Fibroblast of skin of abdomen (primary cell): ENCODE data around the gene ICAM1.
A peak's percentile ranks its signal among the peaks of the same experiment; 100 is the strongest.

Experiments used
- DNase-seq: peaks from one replicate; pipeline ENCODE4 v3.0.0-alpha.2; 2013

Gene ICAM1

DNA sequence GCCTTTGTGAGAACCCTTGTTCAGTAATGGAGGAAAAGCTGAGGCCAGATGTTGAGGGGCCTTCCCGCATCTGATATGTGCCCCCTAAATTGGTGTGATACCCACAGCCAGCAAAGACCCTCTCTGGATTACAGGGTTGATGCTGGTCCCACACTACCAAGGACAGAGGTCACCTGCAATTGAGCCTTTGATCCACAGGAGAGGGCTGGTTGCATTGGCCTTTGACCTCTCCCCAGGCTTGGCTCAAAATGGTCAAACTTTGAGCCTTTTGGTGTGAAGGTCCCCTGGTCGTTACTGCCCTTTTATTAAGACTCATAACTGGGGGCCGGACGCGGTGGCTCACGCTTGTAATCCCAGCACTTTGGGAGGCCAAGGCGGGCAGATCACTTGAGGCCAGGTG is 27.3 kb upstream of the ICAM1 start:
- DNase-seq = no peak

DNA sequence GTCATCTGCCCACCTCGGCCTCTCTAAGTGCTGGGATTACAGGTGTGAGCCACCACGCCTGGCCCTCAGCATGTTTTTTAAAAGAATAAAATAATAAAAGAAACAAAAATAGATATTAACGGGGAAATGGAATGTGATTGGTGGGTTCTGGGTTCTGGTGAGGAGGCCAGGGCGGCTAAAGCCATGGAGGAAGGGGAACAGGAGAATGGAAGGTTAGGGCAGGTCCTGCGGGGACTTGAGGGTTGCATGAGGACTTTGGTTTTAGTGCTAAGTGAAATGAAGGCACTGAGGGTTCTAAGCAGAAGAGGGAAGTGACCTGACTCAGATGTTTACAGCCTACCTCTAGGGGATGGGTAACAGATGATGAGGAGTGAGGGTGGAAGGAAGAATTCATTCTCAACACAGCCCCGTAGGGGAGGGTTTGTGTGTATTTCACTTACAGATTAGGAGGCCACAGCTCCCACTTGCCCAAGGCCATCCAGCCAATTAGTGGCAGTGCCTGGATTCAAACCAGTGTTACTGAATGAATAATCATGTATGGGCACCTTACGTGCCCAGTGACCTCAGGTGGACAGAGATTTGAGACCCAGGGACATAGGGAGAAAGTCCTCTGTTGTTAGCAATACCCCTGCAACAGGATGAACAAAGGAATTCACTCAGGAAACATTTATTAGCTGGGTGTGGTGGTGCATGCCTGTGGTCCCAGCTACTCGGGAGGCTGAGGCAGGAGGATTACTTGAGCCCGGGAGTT is 25.6 kb upstream of the ICAM1 start:
- no peak for DNase-seq

DNA sequence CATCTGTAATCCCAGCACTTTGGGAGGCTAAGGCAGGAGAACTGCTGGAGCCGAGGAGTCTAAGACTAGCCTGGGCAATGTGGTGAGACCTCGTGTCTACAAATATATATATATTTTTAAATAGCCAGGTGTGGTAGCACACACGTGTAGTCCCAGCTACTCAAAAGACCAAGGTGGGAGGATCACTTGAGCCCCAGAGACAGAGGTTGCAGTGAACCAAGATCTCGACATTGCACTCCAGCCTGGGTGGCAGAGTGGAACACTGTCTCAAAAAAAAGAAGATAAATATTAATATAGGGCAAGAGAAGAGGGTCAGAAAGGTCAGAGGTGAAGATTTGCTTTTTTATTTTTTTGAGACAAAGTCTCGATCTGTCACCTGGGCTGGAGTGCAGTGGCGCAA is 24.4 kb upstream of the ICAM1 start:
- no peak for DNase-seq

DNA sequence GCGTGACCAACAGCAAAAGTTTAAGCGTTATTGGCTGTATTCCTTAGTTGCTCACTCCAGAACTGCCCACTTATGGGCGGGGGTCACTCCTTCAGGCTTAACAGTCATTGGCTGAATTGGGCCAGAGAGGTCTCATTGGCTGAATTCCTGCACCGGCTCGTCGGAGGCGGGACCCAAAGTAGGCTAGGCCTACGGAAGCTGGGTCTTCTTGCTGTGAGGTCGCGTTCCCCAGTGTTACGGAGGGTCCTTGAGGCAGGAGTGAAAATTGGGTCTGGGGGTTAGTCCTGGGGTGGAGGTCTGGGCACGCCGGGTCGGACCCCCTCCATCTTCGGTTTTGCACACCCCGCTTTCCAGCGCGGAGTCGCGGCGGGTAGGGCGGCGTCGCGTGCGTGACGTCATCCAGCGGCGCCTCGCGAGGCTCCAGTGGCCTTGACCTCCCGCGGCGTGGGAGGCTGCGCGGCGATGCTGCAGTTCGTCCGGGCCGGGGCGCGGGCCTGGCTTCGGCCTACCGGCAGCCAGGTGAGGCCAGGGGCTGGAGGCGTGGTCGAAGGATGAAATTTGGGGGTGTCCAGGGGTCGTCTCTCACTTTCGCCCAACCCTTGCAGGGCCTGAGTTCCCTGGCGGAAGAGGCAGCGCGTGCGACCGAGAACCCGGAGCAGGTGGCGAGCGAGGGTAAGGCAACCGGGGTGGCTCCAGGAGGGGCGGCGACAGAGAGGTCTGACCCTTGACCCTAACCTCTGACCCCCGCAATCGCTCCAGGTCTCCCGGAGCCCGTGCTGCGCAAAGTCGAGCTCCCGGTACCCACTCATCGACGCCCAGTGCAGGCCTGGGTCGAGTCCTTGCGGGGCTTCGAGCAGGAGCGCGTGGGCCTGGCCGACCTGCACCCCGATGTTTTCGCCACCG is 18.9 kb upstream of the ICAM1 start, which contains the start of gene MRPL4:
Gene MRPL4, plus strand, starts transcription at position 423 of the 903 bp plus-strand sequence. Its CDS starts 40 bp downstream, at position 463.
- DNase-seq = peak; percentile 99

DNA sequence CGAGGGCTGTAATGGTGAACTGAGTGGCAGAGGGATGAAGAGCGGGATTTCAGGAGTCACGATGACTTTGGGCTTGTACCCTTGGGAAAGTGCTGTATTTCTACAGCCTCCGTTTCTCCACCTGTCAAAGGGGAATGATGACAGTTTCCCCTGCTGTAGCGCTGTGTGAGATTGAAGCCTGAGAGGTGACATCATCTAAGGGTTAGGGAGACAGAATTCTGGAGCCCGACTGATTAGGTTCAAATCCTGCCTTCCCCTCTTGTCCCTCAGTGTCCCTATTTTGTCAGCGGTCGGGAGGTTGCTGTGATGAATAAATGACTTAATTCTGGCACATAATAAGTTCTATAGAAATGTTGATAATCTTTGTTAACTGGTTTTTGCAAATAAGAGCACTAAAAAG is 18.2 kb upstream of the ICAM1 start:
- DNase-seq = no peak

DNA sequence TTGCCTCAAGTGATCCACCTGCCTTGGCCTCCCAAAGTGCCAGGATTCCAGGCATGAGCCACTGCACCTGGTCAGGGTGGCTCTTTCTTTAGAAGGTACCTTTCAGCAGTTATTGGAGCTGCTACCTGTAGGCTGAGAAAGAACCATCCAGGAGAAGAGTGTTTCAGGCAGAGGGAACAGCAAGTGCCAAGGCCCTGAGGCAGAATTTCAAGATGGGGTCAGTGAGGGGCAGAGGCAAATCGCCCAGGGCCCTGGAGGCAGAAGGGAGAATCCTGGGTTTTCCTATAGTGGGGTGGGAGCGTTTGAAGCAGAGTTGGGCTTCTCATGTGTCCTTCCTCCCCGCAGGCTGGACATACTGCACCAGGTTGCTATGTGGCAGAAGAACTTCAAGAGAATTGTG is 16.7 kb upstream of the ICAM1 start:
- DNase-seq = no peak

DNA sequence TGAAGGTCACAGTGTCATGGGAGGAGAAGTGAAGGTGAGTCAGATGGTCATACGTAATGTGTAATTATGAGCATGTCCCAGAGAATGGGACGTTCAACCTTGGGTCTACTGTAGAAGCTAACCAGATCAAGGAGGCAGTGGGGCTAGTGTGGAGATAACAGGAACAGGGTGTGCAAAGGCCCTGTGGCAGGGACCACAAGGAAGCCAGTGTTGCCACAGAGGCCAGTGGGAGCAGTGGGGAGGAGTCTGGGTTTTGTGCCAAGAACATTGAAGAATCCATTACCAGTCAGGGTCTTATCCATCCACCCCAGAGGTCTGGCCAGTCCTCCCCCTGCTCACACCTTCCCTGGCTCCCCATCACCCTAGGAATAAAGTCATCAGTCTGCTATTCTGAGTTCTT is 15.6 kb upstream of the ICAM1 start:
- DNase-seq = no peak

DNA sequence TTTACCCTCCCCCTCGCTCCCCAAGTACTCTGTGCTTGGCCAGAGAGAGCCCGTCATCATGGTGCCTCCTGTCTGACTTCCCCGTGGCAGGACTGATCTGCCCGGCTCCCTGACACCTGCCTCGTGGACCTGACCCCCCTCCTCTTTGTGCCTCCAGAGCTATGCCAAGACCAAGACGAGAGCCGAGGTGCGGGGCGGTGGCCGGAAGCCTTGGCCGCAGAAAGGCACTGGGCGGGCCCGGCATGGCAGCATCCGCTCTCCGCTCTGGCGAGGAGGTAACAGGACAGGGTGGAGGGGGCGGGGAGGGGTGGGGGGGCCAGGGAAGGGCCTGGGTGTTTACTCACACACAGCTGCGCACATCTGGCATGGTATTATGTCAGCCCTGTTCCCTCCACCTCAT is 14.4 kb upstream of the ICAM1 start:
- no peak for DNase-seq

DNA sequence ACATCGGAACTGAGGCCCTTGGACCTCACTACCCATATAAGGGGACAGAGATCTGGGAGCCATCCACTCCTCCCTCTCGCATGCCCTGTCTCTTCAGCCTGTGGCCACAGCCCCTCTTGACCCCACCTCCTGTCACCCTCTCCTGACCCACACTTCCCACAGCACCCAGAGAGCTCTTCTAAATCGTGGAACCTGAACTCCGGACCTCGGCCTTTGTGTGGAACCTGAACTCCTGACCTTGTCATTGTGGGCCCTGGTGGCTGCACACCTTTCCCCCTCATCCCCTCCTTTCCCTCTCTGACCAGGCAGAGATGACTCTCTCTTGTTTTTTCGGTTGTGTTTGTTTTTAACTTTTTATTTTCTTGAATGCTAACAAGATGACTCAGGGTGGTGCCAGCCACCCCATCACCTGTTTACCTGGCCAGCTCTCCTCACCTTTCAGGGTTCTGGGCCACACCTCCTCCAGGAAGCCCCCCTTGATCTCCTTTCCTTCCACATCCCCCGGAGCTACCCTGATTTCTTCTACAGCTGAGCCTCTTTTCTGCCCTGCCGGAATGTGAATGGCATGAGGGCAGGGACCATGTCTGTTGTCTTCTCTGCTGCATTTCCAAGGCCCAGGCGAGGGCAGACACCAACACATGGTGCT is 13.8 kb upstream of the ICAM1 start:
- DNase-seq = no peak

DNA sequence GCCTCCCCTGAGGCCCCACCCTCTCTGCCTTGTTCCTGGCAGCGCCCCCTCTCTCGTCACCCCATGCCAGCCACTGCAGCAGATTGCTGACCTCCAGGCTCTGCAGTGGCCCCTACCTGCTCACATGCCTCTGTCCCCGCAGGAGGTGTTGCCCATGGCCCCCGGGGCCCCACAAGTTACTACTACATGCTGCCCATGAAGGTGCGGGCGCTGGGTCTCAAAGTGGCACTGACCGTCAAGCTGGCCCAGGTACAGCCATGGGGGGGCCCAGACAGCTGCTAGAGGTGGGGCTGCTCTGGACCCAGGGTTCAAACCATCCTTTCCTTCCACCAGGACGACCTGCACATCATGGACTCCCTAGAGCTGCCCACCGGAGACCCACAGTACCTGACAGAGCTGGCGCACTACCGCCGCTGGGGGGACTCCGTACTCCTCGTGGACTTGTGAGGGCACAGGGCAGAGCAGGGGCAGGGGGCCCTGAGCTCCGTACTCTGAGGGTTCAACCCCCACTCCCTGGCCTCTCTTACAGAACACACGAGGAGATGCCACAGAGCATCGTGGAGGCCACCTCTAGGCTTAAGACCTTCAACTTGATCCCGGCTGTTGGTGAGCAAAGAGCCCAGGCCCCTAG is 12.7 kb upstream of the ICAM1 start:
- no peak for DNase-seq

DNA sequence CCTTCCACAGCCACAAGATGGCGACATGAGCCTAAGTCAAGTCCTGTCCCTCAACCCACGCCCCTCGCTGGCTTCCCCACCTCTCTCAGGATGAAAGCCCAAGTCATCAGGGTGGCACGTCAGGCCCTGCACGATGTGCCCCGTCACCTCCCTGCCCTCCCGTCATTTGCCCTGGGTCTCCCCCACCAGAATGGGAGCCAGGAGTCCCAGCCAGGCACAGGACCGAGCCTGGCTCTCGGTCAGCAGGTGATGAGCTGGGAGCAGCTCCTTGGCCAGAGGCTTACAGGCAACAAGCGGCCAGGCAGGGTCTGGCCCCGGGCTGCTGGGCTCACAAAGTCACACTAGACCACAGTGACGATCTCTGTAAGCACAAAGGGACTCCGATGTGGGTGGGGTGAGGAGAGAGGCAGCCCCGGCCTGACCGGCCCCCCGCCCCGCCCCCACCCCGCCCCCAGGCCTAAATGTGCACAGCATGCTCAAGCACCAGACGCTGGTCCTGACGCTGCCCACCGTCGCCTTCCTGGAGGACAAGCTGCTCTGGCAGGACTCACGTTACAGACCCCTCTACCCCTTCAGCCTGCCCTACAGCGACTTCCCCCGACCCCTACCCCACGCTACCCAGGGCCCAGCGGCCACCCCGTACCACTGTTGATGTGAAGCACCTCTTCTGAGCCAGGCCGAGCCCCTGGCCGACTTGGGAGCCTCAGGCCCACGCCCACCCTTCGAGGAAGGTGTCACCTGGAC is 11.6 kb upstream of the ICAM1 start:
- peak; percentile 79 for DNase-seq

DNA sequence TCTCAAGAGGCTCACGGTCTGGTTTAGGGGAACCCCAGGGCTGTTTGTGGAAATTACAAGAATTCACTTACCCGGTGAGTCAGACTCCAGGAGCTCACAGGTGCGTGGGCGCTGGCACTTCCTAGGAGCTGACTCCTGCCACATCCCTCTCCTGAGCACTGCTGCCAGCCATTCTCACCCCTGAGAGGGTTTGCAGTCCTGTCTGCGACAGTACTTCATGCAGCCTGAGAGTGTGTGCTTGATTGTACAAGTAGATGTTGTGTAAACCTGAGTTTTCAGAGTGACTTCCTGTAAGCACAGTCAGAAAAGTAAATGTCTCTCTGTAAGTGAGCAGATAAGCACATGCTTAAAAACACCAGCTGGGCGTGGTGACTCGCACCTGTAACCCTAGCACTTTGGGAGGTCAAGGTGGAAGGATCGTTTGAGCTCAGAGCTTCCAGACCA is 10.8 kb upstream of the ICAM1 start:
- no peak for DNase-seq

DNA sequence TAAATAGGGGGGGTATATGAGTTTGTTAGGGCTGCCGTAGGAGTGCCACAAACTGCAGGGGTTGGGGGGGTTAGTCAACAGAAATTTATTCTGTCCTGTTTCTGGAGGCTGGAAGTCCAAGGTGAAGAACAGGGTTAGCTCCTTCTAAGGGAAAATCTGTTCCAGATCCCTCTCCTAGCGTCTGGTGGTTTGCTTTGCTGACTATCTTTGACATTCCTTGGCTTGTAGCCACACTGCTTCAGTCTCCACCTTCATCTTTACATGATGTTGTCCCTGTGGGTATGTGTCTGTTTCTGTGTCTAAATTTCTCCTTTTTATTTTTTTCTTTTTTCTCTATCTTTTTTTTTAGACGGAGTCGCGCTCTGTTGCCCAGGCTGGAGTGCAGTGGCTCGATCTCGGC is 8.1 kb upstream of the ICAM1 start:
- DNase-seq = peak; percentile 62

DNA sequence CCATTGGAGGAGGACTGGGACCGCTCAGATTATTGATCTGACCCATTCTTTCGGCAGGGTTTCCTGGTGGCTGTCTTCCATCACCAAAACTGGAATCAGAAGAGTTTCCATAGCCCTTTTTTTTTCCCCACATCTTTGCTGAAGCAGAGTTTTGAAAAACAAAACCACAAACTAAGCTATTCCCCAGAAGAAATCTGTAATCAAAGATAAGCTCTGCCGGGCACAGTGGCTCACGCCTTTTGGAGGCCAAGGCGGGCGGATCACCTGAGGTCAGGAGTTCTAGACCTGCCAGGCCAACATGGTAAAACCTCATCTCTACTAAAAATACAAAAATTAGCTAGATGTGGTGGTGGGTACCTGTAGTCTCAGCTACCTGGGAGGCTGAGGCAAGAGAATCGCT is 4.2 kb upstream of the ICAM1 start:
- no peak for DNase-seq

DNA sequence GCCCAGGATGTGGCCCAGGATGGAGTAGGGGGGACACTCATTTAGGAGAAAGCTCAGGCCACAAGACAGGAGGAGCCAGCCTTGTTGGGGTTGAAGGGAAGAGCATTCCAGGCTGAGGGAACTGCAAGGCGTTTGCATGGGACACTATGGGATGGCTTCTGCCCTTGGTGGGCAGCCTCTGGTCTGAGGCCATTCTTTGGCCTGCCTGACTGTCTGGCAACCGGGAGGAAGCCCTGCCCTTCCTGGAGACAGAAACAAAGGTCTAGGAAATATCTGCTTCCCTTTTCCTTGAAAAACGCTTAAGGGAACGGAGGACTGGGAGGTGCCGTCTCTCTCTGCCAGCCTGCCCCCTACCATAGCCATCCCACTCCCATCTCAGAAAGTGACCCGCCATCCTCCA is 2.8 kb upstream of the ICAM1 start:
- no peak for DNase-seq

DNA sequence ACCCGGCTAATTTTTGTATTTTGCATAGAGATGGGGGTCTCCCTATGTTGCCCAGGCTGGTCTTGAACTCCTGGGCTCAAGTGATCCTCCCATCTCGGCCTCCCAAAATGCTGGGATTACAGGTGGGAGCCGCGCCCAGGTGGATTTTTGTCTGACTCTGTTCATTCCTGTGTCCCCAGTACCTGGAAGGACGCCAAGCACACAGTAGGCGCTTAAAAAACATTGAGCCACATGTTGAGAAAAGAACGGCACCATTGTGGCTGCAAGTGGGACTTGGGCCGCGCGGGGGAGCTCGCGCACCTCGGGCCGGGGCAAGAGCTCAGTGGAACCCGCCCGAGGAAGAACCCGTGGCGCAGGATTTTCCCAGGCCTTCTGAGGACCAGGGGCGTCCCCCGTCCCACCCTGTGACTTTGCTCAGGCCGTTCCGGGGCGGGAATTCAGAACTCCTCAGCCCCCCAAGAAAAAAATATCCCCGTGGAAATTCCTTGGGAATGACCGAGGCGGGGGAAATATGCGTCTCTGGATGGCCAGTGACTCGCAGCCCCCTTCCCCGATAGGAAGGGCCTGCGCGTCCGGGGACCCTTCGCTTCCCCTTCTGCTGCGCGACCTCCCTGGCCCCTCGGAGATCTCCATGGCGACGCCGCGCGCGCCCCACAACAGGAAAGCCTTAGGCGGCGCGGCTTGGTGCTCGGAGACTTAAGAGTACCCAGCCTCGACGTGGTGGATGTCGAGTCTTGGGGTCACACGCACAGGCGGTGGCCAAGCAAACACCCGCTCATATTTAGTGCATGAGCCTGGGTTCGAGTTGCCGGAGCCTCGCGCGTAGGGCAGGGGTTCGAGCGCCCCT is 1.4 kb upstream of the ICAM1 start:
- DNase-seq = peak; percentile 65

DNA sequence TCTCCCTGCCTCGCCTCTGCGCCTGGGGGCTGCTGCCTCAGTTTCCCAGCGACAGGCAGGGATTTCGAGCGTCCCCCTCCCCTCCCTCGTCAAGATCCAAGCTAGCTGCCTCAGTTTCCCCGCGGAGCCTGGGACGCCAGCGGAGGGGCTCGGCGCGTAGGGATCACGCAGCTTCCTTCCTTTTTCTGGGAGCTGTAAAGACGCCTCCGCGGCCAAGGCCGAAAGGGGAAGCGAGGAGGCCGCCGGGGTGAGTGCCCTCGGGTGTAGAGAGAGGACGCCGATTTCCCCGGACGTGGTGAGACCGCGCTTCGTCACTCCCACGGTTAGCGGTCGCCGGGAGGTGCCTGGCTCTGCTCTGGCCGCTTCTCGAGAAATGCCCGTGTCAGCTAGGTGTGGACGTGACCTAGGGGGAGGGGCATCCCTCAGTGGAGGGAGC is 722 bp upstream of the ICAM1 start:
- DNase-seq = no peak

DNA sequence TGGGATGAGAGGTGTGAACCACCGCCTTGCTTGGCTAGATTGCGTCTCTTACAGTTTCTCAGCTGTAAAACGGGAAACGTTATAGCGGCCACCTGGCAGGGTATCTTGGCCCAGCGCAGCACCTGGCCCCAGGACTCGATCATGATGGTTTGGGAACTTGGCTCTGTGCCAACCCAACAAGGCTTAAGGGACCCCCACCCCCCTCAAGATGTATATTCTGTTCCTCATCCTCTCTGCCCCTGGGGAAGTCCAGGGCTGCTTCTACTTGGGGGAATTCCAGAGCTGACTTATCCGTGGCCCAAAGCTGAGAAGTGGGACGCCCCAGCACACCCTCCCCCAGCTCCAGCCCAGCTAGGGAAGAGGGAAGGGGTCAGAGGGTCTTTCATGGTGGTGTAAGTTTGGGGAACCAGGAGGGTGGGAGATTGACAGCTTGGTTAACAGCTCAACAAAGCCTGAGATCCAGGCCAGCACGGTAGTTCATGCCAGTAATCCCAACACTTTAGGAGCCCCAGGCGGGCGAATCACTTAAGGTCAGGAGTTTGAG is 695 bp downstream of the ICAM1 start:
- DNase-seq = no peak

DNA sequence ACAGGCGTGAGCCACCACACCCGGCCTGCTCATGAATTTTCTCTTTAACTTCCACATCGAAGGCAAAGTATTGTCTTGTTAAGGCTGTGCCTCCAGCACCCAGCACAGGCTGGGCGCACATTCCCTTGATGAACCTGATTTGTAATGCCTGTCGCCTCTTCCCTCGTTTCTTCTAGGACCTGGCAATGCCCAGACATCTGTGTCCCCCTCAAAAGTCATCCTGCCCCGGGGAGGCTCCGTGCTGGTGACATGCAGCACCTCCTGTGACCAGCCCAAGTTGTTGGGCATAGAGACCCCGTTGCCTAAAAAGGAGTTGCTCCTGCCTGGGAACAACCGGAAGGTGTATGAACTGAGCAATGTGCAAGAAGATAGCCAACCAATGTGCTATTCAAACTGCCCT is 3.7 kb downstream of the ICAM1 start:
- DNase-seq = no peak

DNA sequence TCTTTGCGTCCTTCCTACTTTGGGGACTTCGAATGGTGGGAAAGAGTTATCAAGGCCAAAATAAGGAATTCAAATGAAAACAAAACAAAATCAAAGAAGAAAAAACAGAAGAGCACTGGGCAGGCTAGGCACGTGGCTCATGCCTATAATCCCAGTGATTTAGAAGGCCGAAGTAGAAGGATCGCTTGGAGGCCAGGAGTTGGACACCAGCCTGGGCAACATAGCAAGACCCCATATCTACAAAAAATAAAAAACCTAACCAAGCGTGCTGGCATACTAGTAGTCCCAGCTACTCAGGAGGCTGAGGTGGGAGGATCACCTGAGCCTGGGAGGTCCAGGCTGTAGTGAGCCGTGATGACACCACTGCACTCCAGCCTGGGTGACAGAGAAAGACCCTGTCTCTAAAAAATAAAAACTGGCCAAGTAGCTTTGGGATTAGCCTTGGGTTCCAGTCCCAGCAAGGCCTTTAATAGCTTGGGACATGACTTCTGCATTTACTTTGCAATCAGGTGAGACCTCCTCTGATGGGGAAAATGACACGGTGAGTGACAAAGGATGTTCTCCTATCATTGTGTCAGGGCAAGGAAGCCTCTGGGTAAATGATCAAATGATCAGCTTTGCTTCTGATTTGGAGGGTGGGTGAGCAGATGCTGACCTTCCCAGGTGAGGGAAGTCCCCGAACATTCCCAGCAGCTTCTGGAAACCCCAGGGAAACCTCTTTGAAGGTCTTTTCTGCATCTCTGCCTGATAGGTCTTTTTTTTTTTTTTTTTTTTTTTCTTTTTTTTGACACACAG is 7.1 kb downstream of the ICAM1 start:
- DNase-seq = no peak
